ENCODE data around the gene HSPD1. TPM values are rescaled to one million over a fixed set of nuclear protein-coding genes. Genes with fewer than 3 reads are reported as not detected.
"Not testable (repeated sequence)": the region's sequence is repeated elsewhere in the genome, so short reads cannot be mapped to it uniquely, and the experiment has no call there.

The HSPD1 gene
- total RNA-seq, 1 donor from 2014 or later, result 539 TPM

DNA sequence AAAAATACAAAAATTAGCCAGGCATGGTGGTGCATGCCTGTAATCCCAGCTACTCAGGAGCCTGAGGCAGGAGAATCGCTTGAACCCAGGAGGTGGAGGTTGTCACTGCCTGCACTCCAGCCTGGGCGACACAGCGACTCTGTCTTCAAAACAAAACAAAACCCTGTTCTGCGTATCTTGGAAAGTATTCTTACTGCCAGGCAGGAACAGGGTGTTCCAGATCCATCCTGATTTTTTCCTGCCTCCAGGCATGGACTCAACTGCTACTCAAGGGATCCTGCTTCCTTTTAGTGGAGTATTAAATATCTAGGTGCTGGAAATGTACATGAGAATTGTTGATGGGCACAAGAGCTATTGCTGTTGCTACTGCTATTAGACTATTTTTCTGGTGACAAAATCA is 12.3 kb downstream of the HSPD1 start:
- Mint-ChIP-seq H3K4me3 (no peak overlapping the region), H3K27me3 (ENCODE audit: insufficient read depth, low read depth) (no peaks in the 10 kb centered on the region), H3K36me3 (peaks cover 50% of the 10 kb centered on the region), H3K27ac (no peak overlapping the region), H3K9me3 (peaks cover 10% of the 10 kb centered on the region), H3K4me1 (no peaks in the 10 kb centered on the region)
- H2AFZ ChIP-seq (replicated peaks), result no peak overlapping the region
- H3F3A ChIP-seq (ENCODE audit: low read depth), result peaks cover 81% of the 10 kb centered on the region
- H3K4me2 ChIP-seq, result no peak overlapping the region
- H3K27me3 ChIP-seq, result no peaks in the 10 kb centered on the region
- peaks cover 17% of the 10 kb centered on the region for H4K20me1 ChIP-seq (ENCODE audit: low read depth)
- no peaks in the 10 kb centered on the region for H3K4me1 ChIP-seq
- no peak overlapping the region for H3K9ac ChIP-seq
- H3K9me3 ChIP-seq (ENCODE audit: low read depth), result no peaks in the 10 kb centered on the region
- peaks cover 22% of the 10 kb centered on the region for H3K79me2 ChIP-seq (ENCODE audit: low read depth)
- no peak for DNase-seq (ENCODE audit: low spot score)
- H3K4me3 ChIP-seq, result no peak overlapping the region
- TF ChIP-seq CTCF (IDR thresholded peaks at IDR 0.05) (no peak), EZH2phosphoT487 (IDR thresholded peaks at IDR 0.05) (no peak), EZH2 (IDR thresholded peaks at IDR 0.05) (no peak)
- H3K36me3 ChIP-seq, result peaks cover 29% of the 10 kb centered on the region
- no peak overlapping the region for H3K27ac ChIP-seq

DNA sequence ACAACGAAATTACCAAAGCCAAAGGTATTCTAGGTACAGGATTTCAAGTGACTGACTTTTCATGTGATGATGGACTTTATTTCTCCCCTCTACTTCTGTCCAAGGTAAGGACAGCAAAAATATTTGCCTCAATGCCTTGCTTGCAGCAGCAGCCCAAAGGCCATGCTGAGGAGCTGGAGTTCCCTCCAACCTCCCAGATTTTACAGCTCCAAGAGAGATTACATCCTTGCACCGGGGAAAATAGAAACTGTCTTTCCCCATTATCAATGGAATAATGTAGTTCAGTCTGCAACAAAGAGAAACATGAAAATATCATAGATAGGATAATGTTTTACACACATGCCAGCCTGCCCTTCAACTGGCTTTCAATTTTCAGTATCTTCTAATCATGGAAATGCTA is 13.5 kb downstream of the HSPD1 start:
- no peak overlapping the region for H3K4me2 ChIP-seq
- H3K9ac ChIP-seq, result no peak overlapping the region
- H3K4me1 Mint-ChIP-seq, result no peaks in the 10 kb centered on the region
- peaks cover 10% of the 10 kb centered on the region for H3K9me3 Mint-ChIP-seq
- no peak overlapping the region for H3K4me3 Mint-ChIP-seq
- peaks cover 43% of the 10 kb centered on the region for H3K36me3 Mint-ChIP-seq
- no peak overlapping the region for H3K27ac ChIP-seq
- H4K20me1 ChIP-seq (ENCODE audit: low read depth), result peaks cover 13% of the 10 kb centered on the region
- H3K4me1 ChIP-seq, result no peaks in the 10 kb centered on the region
- DNase-seq (ENCODE audit: low spot score), result no peak
- H3K27ac Mint-ChIP-seq, result no peak overlapping the region
- no peaks in the 10 kb centered on the region for H3K27me3 ChIP-seq
- H2AFZ ChIP-seq (replicated peaks), result no peak overlapping the region
- peaks cover 21% of the 10 kb centered on the region for H3K36me3 ChIP-seq
- no peaks in the 10 kb centered on the region for H3K9me3 ChIP-seq (ENCODE audit: low read depth)
- H3F3A ChIP-seq (ENCODE audit: low read depth), result peaks cover 70% of the 10 kb centered on the region
- H3K27me3 Mint-ChIP-seq (ENCODE audit: insufficient read depth, low read depth), result no peaks in the 10 kb centered on the region
- TF ChIP-seq EZH2 (IDR thresholded peaks at IDR 0.05) (no peak), EZH2phosphoT487 (IDR thresholded peaks at IDR 0.05) (no peak), CTCF (IDR thresholded peaks at IDR 0.05) (no peak)
- H3K79me2 ChIP-seq (ENCODE audit: low read depth), result peaks cover 10% of the 10 kb centered on the region
- H3K4me3 ChIP-seq, result no peak overlapping the region

DNA sequence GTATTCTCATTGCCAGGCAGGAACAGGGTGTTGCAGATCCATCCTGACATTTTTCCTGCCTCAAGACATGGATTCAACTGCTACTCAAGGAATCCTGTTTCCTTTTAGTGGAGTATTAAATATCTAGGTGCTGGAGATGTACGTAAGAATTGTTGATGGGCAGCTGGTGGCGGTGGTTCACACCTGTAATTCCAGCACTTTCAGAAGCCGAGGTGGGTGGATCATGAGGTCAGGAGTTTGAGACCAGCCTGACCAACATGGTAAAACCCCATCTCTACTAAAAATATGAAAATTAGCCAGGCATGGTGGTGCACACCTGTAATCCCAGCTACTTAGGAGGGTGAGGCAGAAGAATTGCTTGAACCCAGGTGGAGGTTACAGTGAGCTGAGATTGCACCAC is 15.4 kb downstream of the HSPD1 start:
- H3K36me3 ChIP-seq, result peaks cover 19% of the 10 kb centered on the region
- peaks cover 36% of the 10 kb centered on the region for H3K36me3 Mint-ChIP-seq
- H3K79me2 ChIP-seq (ENCODE audit: low read depth); H3K4me2 ChIP-seq; H3K4me1 ChIP-seq; H3K27ac ChIP-seq; H3K9me3 Mint-ChIP-seq; DNase-seq (ENCODE audit: low spot score); H2AFZ ChIP-seq (replicated peaks); H3K4me3 Mint-ChIP-seq; H4K20me1 ChIP-seq (ENCODE audit: low read depth); H3K4me1 Mint-ChIP-seq; H3K4me3 ChIP-seq; H3K27me3 Mint-ChIP-seq (ENCODE audit: insufficient read depth, low read depth); H3K27me3 ChIP-seq; H3K27ac Mint-ChIP-seq; H3K9ac ChIP-seq; H3K9me3 ChIP-seq (ENCODE audit: low read depth): not testable (repeated sequence)
- H3F3A ChIP-seq (ENCODE audit: low read depth), result peaks cover 54% of the 10 kb centered on the region

DNA sequence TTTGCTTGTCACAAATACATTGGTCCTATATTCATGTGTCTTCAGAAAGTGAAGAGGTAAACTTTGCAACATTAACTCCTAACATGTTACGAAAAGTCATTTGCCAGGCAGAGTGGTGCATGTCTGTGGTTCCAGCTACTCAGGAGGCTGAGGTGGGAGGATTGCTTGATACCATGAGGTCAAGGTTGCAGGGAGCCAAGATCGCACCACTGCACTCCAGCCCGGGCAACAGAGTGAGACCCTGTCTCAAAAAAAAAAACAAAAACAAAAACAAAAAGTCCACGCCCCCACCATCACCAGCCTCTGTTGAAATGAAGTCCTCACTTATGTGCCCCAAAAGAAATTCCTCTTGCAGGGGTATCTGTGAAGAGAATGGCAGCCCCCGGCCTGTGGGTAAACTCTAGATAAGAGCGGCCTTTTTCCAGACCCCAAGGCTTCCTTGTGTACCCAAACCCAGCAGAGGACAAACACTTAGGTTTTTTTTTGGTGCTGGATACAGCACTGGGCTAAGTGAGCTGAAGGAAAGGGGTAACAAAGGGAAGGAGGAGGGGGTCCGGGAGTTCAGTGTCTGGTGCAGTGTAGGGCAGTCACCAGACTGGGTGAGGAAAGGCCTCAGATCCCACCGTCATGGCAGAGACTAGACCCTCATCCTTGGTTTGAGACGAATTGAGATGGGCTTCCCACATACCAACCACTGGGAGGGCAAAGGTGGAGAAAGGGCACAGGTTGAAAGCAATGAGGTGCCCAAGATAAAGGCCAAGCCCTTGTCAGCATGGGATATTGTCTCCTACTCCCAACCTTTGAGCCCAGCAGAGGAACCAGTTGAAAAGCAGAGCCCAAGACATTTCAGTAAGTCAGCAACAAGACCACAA is 19.2 kb downstream of the HSPD1 start:
- Histone ChIP-seq H3K9me3 (ENCODE audit: low read depth) (no peaks in the 10 kb centered on the region), H3K27me3 (no peaks in the 10 kb centered on the region), H3K4me1 (no peaks in the 10 kb centered on the region), H3K4me2 (no peak overlapping the region), H2AFZ (replicated peaks) (no peak overlapping the region), H4K20me1 (ENCODE audit: low read depth) (no peaks in the 10 kb centered on the region), H3K4me3 (no peak overlapping the region), H3K9ac (no peak overlapping the region), H3K79me2 (ENCODE audit: low read depth) (no peaks in the 10 kb centered on the region), H3F3A (ENCODE audit: low read depth) (peaks cover 22% of the 10 kb centered on the region), H3K36me3 (no peaks in the 10 kb centered on the region), H3K27ac (no peak overlapping the region)
- DNase-seq (ENCODE audit: low spot score), result no peak
- H3K36me3 Mint-ChIP-seq, result peaks cover 16% of the 10 kb centered on the region
- H3K4me3 Mint-ChIP-seq, result no peak overlapping the region
- peaks cover 10% of the 10 kb centered on the region for H3K9me3 Mint-ChIP-seq
- H3K27ac Mint-ChIP-seq, result no peak overlapping the region
- no peak for TF ChIP-seq CTCF (IDR thresholded peaks at IDR 0.05)
- TF ChIP-seq EZH2phosphoT487 (IDR thresholded peaks at IDR 0.05), result no peak
- TF ChIP-seq EZH2 (IDR thresholded peaks at IDR 0.05), result no peak
- H3K27me3 Mint-ChIP-seq (ENCODE audit: insufficient read depth, low read depth), result no peaks in the 10 kb centered on the region
- H3K4me1 Mint-ChIP-seq, result no peaks in the 10 kb centered on the region

Measured in neural progenitor cell (in vitro differentiated cells).